WTC11 (cell line): ENCODE measurements around the gene SERGEF. TPM values are rescaled to one million over a fixed set of nuclear protein-coding genes. Genes with fewer than 3 reads are reported as not detected.

Source experiments
- ATAC-seq: fragments of 200-7000 bp; cut with Tn5 transposase; 2 replicates; pipeline ENCODE4 v1.10.0; 2021; ENCODE audit warnings: mild to moderate bottlenecking, moderate library complexity
- CTCF ChIA-PET: fragments of 300-600 bp; sonication (Branson Sonifier 250); formaldehyde crosslinking; loops from one replicate; lab custom pipeline; 2021; ENCODE audit warnings: antibody characterized with exemption; lab: Charles Lee
- POLR2A ChIA-PET: fragments of 350-600 bp; sonication (Branson Sonifier 250); formaldehyde crosslinking; loops from one replicate; lab custom pipeline; 2021; ENCODE audit warnings: antibody characterized with exemption; lab: Charles Lee
- DNase-seq: peaks from one replicate; pipeline ENCODE4 v3.0.0; 2021; ENCODE audit warnings: low spot score
- H3K27ac Mint-ChIP-seq: 2 replicates; pipeline ENCODE4 v1.8.0; 2021; ENCODE audit warnings: mixed read lengths
- H3K27me3 Mint-ChIP-seq: 2 replicates; pipeline ENCODE4 v1.8.0; 2021; ENCODE audit warnings: low read depth, mild to moderate bottlenecking, moderate library complexity, mixed read lengths
- H3K36me3 Mint-ChIP-seq: 2 replicates; pipeline ENCODE4 v1.8.0; 2021; ENCODE audit warnings: mixed read lengths
- H3K4me1 Mint-ChIP-seq: 2 replicates; pipeline ENCODE4 v1.8.0; 2022; ENCODE audit warnings: mixed read lengths
- H3K4me3 Mint-ChIP-seq: 2 replicates; pipeline ENCODE4 v1.8.0; 2021; ENCODE audit warnings: mild to moderate bottlenecking, moderate library complexity, mixed read lengths
- H3K9me3 Mint-ChIP-seq: 2 replicates; pipeline ENCODE4 v1.8.0; 2021; ENCODE audit warnings: mixed read lengths
- ELF4 ChIP-seq: sonication (generic); formaldehyde crosslinking; IDR thresholded peaks from 2 replicates; pipeline ENCODE4 v1.8.1; 2022; ENCODE audit warnings: low read depth, mild to moderate bottlenecking, moderate library complexity, missing genetic modification reagents
- EMX1 ChIP-seq: fragments of 250-450 bp; sonication (Bioruptor Pico); IDR thresholded peaks from 2 replicates; pipeline ENCODE4 v1.8.0; 2021; ENCODE audit warnings: mild to moderate bottlenecking
- ETV6 ChIP-seq: sonication (generic); formaldehyde crosslinking; IDR thresholded peaks from 2 replicates; pipeline ENCODE4 v1.8.1; 2022; ENCODE audit warnings: mild to moderate bottlenecking, missing genetic modification reagents
- FOXP1 ChIP-seq: sonication (generic); formaldehyde crosslinking; IDR thresholded peaks from 2 replicates; pipeline ENCODE4 v1.8.0; 2022; ENCODE audit warnings: missing genetic modification reagents, mild to moderate bottlenecking, moderate library complexity, borderline replicate concordance
- JAZF1 ChIP-seq: fragments of 250-450 bp; sonication (Bioruptor Pico); IDR thresholded peaks from 2 replicates; pipeline ENCODE4 v1.9.0; 2021; ENCODE audit warnings: moderate library complexity, mild to moderate bottlenecking, inconsistent platforms
- KAT7 ChIP-seq: sonication (generic); formaldehyde crosslinking; IDR thresholded peaks from 2 replicates; pipeline ENCODE4 v1.8.1; 2023; ENCODE audit warnings: missing genetic modification reagents, mild to moderate bottlenecking, borderline replicate concordance
- NR2C2 ChIP-seq: sonication (generic); formaldehyde crosslinking; IDR thresholded peaks from 2 replicates; pipeline ENCODE4 v1.8.0; 2022; ENCODE audit warnings: mild to moderate bottlenecking, missing genetic modification reagents
- OVOL2 ChIP-seq: fragments of 250-450 bp; sonication (Bioruptor Pico); IDR thresholded peaks from 2 replicates; pipeline ENCODE4 v1.9.0; 2021; ENCODE audit warnings: mild to moderate bottlenecking, borderline replicate concordance
- RORB ChIP-seq: fragments of 250-450 bp; sonication (Bioruptor Pico); IDR thresholded peaks from 2 replicates; pipeline ENCODE4 v1.9.0; 2021; ENCODE audit warnings: mild to moderate bottlenecking
- SOX15 ChIP-seq: fragments of 250-450 bp; sonication (Bioruptor Pico); IDR thresholded peaks from 2 replicates; pipeline ENCODE4 v1.9.0; 2021; ENCODE audit warnings: mild to moderate bottlenecking
- SP1 ChIP-seq: sonication (generic); formaldehyde crosslinking; conservative IDR thresholded peaks from 2 replicates; pipeline ENCODE4 v1.8.1; 2022; ENCODE audit warnings: missing genetic modification reagents
- TEAD1 ChIP-seq: sonication (generic); formaldehyde crosslinking; IDR thresholded peaks from 2 replicates; pipeline ENCODE4 v1.8.0; 2022; ENCODE audit warnings: mild to moderate bottlenecking, missing genetic modification reagents
- total RNA-seq: library from RNA; stranded (reverse); gene quantifications from 3 replicates; pipeline ENCODE4 v1.2.3, GENCODE V29; 2021
- TF ChIP-seq, protein P1 (sequence below): fragments of 250-450 bp; sonication (Bioruptor Pico); IDR thresholded peaks from 2 replicates; pipeline ENCODE4 v2.1.2; 2022; ENCODE audit warnings: mild to moderate bottlenecking, moderate library complexity
- TF ChIP-seq, protein P2 (sequence below): sonication (generic); formaldehyde crosslinking; IDR thresholded peaks from 2 replicates; pipeline ENCODE4 v1.8.1; 2023; ENCODE audit warnings: mild to moderate bottlenecking, moderate library complexity, missing genetic modification reagents
- TF ChIP-seq, protein P3 (sequence below): sonication (generic); formaldehyde crosslinking; IDR thresholded peaks from 2 replicates; pipeline ENCODE4 v1.8.1; 2023; ENCODE audit warnings: mild to moderate bottlenecking, missing genetic modification reagents
- TF ChIP-seq, protein P4 (sequence below): sonication (generic); formaldehyde crosslinking; IDR thresholded peaks from 2 replicates; pipeline ENCODE4 v1.8.1; 2023; ENCODE audit warnings: mild to moderate bottlenecking, missing genetic modification reagents
- TF ChIP-seq, protein P5 (sequence below): sonication (generic); formaldehyde crosslinking; IDR thresholded peaks from 2 replicates; pipeline ENCODE4 v1.8.1; 2022; ENCODE audit warnings: missing genetic modification reagents, borderline replicate concordance
- TF ChIP-seq, protein P6 (sequence below): sonication (generic); formaldehyde crosslinking; IDR thresholded peaks from 2 replicates; pipeline ENCODE4 v1.8.1; 2022; ENCODE audit warnings: mild to moderate bottlenecking, missing genetic modification reagents, moderate library complexity, borderline replicate concordance
- TF ChIP-seq, protein P7 (sequence below): fragments of 250-450 bp; sonication (Bioruptor Pico); IDR thresholded peaks from 2 replicates; pipeline ENCODE4 v1.9.0; 2021; ENCODE audit warnings: mild to moderate bottlenecking
- TF ChIP-seq, protein P8 (sequence below): sonication (generic); formaldehyde crosslinking; IDR thresholded peaks from 2 replicates; pipeline ENCODE4 v1.8.1; 2022; ENCODE audit warnings: mild to moderate bottlenecking, moderate library complexity, missing genetic modification reagents

The SERGEF gene
- total RNA-seq, 1 experiment from 2014 or later, result 35.5 TPM

DNA sequence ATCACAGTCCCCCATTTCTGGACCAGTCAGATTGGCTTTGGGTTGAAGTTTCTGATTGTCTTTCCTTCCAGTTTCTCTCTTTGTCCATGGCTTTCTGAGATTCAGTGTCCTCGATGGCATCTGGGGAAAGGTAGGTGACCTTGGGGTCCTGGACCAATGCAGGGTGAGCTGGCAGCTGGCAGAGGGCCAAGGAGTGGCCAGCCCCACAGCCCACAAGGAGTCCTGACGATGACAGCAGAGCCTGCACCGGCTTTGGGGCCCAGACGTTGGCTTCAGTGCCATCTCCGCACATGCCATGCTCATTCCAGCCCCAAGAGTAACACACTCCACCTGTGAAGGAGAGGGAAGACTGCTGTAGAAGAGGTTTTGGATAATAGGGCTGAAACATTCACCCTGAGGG lies 224.8 kb downstream of the SERGEF start (continued):
- TF ChIP-seq NR2C2 (no peak), TEAD1 (CRISPR knock-in tag) (no peak), SP1 (CRISPR knock-in tag) (no peak)
- TF ChIP-seq, protein P1, sequence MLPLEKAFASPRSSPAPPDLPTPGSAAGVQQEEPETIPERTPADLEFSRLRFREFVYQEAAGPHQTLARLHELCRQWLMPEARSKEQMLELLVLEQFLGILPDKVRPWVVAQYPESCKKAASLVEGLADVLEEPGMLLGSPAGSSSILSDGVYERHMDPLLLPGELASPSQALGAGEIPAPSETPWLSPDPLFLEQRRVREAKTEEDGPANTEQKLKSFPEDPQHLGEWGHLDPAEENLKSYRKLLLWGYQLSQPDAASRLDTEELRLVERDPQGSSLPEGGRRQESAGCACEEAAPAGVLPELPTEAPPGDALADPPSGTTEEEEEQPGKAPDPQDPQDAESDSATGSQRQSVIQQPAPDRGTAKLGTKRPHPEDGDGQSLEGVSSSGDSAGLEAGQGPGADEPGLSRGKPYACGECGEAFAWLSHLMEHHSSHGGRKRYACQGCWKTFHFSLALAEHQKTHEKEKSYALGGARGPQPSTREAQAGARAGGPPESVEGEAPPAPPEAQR, result no peak

DNA sequence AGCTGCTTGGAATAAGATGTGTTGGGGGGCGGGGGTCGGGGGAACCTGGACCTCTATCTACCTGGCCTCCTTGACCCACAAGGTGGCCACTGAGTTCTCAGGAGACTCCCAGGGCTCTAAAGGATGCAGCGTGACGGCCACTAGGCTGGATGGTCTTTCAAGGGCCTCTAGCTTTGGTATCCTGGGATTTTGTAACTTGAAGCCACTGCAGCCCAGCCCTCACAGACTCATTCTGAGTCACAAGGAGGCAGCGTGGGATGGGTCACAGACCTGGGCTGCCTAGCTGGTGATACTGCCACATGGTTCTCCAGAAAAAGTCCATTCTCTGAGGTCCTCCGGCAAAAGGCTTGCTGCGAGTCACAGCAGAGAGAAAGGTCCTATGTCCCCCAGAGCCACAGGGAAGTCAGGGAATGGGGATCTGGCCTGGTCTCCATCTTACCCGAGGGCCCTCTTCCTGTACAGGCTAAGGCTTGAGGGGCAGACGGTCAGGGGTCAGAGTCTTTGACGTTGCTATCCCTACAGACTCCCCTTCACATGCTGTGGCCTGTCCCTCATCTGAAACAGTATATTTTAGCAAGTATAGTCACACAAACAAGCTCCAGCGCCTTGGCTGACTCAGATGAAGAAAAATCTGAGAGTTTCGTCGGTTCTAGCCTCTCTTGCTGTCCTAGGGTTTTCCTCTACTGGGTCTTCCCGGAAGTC lies 225.9 kb downstream of the SERGEF start:
- ChIA-PET POLR2A (no interaction called here), CTCF (interaction anchor here (1.3 to 1.9 kb wide), 4 partner anchors 20 to 119 kb away, joined by 3 to 12 read pairs (median 7); no protein-coding TSS in a partner anchor)
- TF ChIP-seq FOXP1 (CRISPR knock-in tag) (no peak), TEAD1 (CRISPR knock-in tag) (no peak), RORB (CRISPR knock-in tag) (no peak), JAZF1 (CRISPR knock-in tag) (no peak)
- TF ChIP-seq, protein P2, sequence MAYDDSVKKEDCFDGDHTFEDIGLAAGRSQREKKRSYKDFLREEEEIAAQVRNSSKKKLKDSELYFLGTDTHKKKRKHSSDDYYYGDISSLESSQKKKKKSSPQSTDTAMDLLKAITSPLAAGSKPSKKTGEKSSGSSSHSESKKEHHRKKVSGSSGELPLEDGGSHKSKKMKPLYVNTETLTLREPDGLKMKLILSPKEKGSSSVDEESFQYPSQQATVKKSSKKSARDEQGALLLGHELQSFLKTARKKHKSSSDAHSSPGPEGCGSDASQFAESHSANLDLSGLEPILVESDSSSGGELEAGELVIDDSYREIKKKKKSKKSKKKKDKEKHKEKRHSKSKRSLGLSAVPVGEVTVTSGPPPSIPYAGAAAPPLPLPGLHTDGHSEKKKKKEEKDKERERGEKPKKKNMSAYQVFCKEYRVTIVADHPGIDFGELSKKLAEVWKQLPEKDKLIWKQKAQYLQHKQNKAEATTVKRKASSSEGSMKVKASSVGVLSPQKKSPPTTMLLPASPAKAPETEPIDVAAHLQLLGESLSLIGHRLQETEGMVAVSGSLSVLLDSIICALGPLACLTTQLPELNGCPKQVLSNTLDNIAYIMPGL (CRISPR knock-in tag), result no peak
- no peaks in the 10 kb centered on the region for H3K9me3 Mint-ChIP-seq
- no peaks in the 10 kb centered on the region for H3K4me1 Mint-ChIP-seq
- H3K27ac Mint-ChIP-seq, result no peak overlapping the region
- no peaks in the 10 kb centered on the region for H3K36me3 Mint-ChIP-seq
- DNase-seq (no peak), ATAC-seq (peak; percentile 74)
- H3K27me3 Mint-ChIP-seq, result no peaks in the 10 kb centered on the region
- H3K4me3 Mint-ChIP-seq, result no peak overlapping the region

DNA sequence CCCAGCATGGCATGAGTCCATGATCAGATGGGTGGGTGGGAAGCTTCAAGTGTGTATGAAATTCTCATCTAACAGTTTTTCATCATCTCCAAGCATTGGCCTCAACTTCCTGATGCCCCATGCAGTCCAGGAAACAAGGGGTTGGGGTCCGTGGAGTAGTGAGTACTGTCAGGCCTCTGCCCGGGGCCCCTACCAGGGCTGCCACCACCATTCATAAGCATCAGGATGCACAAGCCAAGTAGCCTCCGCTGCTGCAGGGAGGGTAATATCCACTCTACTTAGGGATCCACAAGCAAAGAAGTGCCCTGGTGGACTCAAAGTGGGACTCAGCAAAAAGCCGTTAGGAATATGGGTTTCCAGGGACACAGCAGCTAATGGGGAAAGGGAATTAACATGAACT lies 229.0 kb downstream of the SERGEF start:
- no peaks in the 10 kb centered on the region for H3K4me1 Mint-ChIP-seq
- TF ChIP-seq KAT7 (CRISPR knock-in tag), result no peak
- TF ChIP-seq ETV6 (CRISPR knock-in tag), result no peak
- no peak for TF ChIP-seq RORB (CRISPR knock-in tag)
- TF ChIP-seq EMX1, result no peak
- TF ChIP-seq, protein P3, sequence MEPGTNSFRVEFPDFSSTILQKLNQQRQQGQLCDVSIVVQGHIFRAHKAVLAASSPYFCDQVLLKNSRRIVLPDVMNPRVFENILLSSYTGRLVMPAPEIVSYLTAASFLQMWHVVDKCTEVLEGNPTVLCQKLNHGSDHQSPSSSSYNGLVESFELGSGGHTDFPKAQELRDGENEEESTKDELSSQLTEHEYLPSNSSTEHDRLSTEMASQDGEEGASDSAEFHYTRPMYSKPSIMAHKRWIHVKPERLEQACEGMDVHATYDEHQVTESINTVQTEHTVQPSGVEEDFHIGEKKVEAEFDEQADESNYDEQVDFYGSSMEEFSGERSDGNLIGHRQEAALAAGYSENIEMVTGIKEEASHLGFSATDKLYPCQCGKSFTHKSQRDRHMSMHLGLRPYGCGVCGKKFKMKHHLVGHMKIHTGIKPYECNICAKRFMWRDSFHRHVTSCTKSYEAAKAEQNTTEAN (CRISPR knock-in tag), result no peak
- TF ChIP-seq ELF4 (CRISPR knock-in tag), result no peak
- TF ChIP-seq SOX15, result no peak
- TF ChIP-seq, protein P4, sequence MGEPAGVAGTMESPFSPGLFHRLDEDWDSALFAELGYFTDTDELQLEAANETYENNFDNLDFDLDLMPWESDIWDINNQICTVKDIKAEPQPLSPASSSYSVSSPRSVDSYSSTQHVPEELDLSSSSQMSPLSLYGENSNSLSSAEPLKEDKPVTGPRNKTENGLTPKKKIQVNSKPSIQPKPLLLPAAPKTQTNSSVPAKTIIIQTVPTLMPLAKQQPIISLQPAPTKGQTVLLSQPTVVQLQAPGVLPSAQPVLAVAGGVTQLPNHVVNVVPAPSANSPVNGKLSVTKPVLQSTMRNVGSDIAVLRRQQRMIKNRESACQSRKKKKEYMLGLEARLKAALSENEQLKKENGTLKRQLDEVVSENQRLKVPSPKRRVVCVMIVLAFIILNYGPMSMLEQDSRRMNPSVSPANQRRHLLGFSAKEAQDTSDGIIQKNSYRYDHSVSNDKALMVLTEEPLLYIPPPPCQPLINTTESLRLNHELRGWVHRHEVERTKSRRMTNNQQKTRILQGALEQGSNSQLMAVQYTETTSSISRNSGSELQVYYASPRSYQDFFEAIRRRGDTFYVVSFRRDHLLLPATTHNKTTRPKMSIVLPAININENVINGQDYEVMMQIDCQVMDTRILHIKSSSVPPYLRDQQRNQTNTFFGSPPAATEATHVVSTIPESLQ, result no peak
- TF ChIP-seq, protein P5, sequence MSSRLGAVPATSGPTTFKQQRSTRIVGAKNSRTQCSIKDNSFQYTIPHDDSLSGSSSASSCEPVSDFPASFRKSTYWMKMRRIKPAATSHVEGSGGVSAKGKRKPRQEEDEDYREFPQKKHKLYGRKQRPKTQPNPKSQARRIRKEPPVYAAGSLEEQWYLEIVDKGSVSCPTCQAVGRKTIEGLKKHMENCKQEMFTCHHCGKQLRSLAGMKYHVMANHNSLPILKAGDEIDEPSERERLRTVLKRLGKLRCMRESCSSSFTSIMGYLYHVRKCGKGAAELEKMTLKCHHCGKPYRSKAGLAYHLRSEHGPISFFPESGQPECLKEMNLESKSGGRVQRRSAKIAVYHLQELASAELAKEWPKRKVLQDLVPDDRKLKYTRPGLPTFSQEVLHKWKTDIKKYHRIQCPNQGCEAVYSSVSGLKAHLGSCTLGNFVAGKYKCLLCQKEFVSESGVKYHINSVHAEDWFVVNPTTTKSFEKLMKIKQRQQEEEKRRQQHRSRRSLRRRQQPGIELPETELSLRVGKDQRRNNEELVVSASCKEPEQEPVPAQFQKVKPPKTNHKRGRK (CRISPR knock-in tag), result no peak
- TF ChIP-seq, protein P6, sequence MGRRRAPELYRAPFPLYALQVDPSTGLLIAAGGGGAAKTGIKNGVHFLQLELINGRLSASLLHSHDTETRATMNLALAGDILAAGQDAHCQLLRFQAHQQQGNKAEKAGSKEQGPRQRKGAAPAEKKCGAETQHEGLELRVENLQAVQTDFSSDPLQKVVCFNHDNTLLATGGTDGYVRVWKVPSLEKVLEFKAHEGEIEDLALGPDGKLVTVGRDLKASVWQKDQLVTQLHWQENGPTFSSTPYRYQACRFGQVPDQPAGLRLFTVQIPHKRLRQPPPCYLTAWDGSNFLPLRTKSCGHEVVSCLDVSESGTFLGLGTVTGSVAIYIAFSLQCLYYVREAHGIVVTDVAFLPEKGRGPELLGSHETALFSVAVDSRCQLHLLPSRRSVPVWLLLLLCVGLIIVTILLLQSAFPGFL, result no peak
- TF ChIP-seq, protein P7, sequence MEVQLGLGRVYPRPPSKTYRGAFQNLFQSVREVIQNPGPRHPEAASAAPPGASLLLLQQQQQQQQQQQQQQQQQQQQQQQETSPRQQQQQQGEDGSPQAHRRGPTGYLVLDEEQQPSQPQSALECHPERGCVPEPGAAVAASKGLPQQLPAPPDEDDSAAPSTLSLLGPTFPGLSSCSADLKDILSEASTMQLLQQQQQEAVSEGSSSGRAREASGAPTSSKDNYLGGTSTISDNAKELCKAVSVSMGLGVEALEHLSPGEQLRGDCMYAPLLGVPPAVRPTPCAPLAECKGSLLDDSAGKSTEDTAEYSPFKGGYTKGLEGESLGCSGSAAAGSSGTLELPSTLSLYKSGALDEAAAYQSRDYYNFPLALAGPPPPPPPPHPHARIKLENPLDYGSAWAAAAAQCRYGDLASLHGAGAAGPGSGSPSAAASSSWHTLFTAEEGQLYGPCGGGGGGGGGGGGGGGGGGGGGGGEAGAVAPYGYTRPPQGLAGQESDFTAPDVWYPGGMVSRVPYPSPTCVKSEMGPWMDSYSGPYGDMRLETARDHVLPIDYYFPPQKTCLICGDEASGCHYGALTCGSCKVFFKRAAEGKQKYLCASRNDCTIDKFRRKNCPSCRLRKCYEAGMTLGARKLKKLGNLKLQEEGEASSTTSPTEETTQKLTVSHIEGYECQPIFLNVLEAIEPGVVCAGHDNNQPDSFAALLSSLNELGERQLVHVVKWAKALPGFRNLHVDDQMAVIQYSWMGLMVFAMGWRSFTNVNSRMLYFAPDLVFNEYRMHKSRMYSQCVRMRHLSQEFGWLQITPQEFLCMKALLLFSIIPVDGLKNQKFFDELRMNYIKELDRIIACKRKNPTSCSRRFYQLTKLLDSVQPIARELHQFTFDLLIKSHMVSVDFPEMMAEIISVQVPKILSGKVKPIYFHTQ (CRISPR knock-in tag), result no peak
- no peak for TF ChIP-seq OVOL2
- TF ChIP-seq, protein P8, sequence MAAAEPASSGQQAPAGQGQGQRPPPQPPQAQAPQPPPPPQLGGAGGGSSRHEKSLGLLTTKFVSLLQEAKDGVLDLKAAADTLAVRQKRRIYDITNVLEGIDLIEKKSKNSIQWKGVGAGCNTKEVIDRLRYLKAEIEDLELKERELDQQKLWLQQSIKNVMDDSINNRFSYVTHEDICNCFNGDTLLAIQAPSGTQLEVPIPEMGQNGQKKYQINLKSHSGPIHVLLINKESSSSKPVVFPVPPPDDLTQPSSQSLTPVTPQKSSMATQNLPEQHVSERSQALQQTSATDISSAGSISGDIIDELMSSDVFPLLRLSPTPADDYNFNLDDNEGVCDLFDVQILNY (CRISPR knock-in tag), result no peak
- ChIA-PET CTCF (interaction anchor here (0.8 to 6.4 kb wide), 2 partner anchors 16 to 48 kb away, joined by 3 to 48 read pairs; no protein-coding TSS in a partner anchor), POLR2A (no interaction called here)
- H3K36me3 Mint-ChIP-seq, result no peaks in the 10 kb centered on the region
- H3K27ac Mint-ChIP-seq, result no peak overlapping the region
- ATAC-seq, result no peak
- no peak overlapping the region for H3K4me3 Mint-ChIP-seq
- H3K27me3 Mint-ChIP-seq, result no peaks in the 10 kb centered on the region
- H3K9me3 Mint-ChIP-seq, result no peaks in the 10 kb centered on the region
- DNase-seq, result no peak
